Measurements from ENCODE around the gene NEK7.

DNA sequence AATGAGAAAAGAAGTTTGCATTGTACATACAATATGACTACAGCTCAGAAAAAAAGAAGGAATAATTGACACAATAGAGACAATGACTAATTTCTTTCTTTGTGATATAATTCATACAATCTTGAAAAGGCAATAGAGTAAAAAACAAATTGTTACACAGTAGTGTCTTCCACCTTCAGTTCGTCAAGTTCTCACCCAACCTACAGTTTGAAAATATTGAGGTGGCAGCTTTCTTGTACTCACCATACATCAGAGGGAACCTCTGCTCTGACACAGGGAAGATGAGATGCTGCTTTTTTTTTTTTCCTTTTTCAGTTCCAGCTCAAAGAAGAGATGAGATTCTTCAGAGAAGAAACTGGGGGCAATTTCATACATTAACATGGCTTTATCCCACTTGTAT is 210.5 kb downstream of the NEK7 start:
- TF ChIP-seq, protein P1, sequence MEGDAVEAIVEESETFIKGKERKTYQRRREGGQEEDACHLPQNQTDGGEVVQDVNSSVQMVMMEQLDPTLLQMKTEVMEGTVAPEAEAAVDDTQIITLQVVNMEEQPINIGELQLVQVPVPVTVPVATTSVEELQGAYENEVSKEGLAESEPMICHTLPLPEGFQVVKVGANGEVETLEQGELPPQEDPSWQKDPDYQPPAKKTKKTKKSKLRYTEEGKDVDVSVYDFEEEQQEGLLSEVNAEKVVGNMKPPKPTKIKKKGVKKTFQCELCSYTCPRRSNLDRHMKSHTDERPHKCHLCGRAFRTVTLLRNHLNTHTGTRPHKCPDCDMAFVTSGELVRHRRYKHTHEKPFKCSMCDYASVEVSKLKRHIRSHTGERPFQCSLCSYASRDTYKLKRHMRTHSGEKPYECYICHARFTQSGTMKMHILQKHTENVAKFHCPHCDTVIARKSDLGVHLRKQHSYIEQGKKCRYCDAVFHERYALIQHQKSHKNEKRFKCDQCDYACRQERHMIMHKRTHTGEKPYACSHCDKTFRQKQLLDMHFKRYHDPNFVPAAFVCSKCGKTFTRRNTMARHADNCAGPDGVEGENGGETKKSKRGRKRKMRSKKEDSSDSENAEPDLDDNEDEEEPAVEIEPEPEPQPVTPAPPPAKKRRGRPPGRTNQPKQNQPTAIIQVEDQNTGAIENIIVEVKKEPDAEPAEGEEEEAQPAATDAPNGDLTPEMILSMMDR (IDR thresholded peaks at IDR 0.05): no peak
- TF ChIP-seq ZFX (IDR thresholded peaks at IDR 0.05; ENCODE audit: borderline replicate concordance): no peak
